GM19372 (cell line): Measurements from ENCODE around the gene MAS1.
"Not testable (repeated sequence)": the region's sequence is repeated elsewhere in the genome, so short reads cannot be mapped to it uniquely, and the experiment has no call there.

Source experiments
- ATAC-seq: cut with Tn5 transposase; IDR thresholded peaks from one replicate; pipeline ENCODE4 v1.9.1; 2021; ENCODE audit warnings: mild to moderate bottlenecking, low read depth, moderate library complexity; ENCODE audit not compliant: unreplicated experiment

Gene MAS1

DNA sequence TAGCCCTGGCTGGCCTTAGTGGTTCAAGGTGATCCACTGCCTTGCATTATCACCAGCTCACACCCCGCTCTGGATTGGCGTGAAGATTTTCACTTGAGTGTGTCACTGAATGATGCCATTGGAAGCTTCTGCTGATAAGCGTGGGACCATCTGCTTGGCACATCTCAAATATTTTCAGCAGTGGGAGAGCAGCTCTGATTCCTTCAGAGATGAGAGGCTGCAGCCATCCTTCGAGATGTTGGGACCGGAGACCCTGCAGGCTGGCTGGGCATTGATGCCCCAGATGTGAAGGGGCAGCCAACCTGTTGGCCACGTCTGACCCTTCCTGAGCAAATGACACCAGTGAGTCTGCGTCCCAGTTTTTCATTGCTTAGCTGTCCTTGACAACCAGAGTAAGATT lies at the start of gene MAS1:
TSS of gene MAS1 (plus strand) at position 197 of the 400 bp plus-strand sequence. CDS start 15,968 bp downstream, outside the sequence.
- no peak for ATAC-seq

DNA sequence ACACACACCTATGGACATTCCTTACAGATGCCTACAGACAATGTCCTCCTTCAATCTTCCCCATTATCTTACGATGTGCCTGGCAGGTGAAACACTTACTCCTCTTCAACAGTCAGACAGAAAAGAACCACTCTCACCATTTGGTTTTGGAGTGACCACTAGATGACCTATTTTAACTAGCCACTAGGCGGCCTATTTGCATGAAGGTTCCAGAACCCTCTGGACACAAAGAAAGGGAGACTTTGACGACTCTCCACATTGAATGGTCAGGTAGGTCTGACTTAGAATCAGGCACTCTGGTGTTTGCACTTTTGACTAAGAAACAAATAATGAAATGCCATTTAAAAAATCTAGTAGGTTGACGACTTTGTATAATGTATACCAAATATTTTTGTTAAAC lies 48.8 kb upstream of the MAS1 start:
- ATAC-seq: no peak

DNA sequence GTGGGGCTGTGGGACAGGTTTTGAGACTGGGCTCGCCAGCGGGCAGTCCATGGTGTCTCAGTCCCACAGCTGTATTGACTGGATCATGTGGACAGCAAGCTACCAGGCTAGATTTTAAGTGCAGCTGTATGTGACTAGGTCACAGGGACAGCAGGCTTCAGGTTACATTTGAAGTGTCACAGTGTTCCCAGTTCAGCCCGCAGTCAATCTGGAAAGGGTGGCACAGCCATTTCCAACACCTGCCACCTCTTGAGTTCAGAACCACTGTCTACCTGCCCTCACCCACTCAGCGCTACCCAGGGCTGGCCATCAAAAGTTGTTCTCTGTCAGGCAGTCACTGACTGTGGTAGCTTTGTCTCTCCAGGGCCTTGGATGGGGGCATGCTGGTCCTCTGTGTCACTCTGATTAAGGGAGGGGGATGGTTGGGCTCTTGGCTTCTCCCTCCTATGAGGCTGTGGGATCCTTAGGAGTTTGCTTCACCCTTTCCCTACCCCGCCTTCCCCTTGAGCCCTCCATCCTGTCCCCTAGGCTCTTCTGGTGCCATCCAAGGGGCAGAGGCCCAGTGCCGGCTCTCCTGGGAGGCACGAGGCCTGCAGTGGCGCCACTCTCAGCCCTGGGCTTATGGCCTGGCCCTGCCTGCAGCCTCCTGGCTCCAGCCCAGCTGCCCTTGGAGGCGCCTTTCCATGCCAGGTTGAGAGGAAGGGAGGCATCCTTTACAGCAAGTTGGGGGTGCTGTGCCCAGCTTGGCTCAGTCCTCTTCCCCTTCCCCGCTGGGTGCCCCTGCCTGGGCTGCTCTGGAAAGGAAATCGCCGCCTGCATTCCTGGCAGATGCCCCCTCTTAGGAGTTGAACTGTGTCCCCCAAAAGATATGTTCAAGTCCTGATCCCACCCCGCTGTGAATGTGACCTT lies 45.8 kb upstream of the MAS1 start:
- no peak for ATAC-seq

DNA sequence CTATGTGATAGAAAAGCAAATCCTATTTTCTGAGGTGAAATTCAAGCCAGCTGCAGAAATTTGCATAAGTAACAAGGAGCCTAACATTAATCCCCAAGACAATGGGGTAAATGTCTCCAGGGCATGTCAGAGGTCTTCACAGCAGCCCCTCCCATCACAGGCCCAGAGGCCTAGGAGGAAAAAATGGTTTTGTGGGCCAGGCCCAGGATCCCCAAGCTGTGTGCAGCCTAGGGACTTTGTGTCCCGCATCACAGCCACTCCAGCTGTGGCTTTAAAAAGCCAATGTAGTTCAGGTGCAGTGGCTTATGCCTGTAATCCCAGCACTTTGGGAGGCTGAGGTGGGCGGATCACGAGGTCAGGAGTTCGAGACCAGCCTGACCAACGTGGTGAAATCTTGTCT lies 42.2 kb upstream of the MAS1 start:
- ATAC-seq: not testable (repeated sequence)

DNA sequence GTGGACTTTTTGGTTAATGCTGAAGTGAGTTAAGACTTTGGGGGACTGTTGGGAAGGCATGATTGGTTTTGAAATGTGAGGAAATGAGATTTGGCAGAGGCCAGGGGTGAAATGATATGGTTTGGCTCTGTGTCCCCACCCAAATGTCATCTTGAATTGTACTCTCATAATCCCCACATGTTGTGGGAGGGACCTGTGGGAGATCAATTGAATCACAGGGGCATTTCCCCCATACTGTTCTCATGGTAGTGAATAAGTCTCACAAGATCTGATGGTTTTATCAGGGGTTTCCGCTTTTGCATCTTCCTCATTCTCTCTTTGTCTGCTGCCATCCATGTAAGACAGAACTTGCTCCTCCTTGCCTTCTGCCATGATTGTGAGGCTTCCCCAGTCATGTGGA lies 40.9 kb upstream of the MAS1 start:
- ATAC-seq: not testable (repeated sequence)

DNA sequence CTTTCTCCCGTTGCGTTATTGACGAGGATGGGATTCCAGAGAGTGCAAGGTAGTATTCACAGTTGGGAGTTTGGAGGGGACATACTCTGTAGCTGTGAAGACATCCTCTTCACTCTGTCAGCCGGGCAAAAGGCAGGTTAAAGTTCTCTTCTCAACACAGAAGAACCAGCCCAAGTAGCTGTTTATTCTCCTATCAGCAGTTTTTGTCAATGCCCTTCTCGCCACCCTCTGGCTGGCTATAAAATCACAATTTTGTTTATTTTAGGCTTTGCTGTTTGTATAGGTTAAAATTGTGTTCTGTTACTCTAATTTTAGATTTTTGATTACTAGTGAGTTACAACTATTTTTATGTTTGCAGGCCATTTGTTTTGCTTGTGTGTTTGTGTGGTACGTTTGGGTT lies 37.9 kb upstream of the MAS1 start:
- no peak for ATAC-seq

DNA sequence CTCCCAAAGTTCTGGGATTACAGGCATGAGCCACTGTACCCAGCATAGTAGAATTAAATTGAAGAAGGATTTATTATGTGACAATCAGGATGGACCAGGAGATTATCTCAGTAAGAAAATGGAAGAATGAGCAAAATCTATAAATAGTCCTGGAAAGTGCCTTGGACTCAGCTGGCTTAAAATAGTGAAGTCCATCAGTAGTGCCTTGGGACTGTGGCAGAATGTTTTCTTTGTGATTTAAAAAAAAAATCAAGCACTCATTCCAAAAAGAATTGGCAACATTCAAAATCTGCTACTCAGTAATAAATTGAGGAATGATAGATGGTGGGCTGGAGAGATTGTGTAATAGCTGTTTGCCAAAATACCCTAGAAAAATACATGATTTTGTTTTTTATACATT lies 37.0 kb upstream of the MAS1 start:
- ATAC-seq: no peak

DNA sequence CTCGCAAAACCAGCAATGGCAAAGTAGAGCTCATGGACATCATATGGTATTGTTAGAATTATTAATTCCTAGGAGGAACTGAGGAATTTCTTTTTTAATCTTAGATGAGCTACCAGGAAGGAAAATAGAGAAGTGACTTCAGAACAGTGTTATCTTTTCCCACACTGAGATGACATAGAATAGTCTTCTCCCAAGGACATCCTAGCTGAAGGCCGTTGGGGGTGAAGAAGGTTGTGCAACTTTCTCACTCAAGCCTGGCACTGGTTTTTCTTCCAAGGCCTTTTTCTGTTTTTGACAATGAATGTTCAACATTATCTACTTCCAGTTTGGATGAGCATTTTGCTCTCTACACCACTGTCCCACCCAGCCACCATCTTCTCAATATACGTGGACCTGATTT lies 35.8 kb upstream of the MAS1 start:
- no peak for ATAC-seq

DNA sequence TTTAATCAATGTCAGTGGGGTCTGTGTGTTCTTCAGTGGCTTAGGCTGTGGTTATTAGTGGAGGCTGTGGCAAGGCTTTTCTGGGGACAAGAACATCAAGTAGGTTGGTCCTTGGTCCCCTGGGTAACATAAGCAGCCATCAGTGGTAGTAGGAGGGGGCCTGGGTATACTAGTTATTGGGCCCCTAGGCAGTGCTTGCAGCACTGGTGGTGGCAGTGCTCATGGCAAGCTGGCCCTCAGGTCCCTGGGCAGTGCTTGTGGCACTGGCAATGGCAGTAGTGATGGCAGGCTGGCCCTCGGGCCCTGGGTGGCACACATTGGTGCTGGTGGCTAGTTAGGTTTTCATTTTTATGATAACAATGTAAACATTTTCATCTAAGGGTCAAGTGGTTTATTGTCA lies 32.5 kb upstream of the MAS1 start:
- no peak for ATAC-seq

DNA sequence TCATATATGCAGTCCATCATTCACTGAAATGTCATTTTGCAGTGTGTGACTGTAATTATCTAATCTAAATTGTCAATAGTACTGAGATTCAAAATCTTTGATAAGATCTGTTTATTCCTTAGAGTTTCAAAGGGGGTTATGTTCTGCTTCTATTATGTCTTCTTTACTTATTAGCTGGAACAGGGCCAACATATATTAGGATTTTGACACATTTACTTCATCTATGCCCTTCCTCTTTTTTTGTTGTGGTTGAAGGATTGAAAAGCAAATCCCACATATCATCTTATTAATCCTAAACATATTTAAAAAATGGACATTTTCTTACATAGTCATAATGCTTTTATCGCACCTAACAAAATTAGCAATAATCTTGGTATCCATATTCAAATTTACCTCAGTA lies 30.3 kb upstream of the MAS1 start:
- ATAC-seq: no peak

DNA sequence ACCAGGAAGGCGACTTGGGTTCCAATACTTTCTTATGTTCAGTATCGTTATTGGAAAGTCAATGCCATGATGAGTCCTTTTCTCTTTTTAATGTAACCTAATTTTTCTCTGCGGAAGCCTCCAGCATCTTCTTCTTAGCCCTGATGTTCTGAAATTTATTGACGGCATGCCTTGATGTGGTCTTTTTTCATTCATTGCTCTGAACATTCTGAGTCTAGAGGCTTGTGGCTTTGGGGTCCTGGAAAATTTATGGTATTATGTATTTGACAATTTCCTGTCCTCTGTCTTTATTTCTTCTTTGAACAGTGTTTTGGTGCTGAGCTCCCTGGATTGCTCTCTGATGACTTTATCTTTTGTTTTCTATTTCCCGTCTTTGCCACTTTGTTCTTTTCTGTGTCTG lies 28.7 kb upstream of the MAS1 start:
- no peak for ATAC-seq

DNA sequence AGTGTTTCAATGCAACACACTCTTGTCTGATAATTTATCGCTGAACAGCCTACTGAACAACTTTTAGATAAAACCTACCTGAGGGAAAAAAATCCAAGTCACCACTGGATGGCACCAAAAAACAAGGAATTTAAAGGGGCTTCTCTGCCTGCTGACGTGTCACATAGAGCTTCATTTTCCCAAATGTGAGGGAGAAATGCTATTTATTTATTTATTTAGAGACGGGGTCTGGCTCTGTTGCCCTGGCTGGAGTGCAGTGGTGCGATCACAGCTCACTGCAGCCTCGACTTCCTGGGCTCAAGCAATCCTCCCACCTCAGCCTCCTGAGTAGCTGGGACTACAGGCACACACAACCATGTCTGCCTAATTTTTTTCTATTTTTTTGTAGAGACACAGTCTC lies 27.4 kb upstream of the MAS1 start:
- ATAC-seq: peak; percentile 59

DNA sequence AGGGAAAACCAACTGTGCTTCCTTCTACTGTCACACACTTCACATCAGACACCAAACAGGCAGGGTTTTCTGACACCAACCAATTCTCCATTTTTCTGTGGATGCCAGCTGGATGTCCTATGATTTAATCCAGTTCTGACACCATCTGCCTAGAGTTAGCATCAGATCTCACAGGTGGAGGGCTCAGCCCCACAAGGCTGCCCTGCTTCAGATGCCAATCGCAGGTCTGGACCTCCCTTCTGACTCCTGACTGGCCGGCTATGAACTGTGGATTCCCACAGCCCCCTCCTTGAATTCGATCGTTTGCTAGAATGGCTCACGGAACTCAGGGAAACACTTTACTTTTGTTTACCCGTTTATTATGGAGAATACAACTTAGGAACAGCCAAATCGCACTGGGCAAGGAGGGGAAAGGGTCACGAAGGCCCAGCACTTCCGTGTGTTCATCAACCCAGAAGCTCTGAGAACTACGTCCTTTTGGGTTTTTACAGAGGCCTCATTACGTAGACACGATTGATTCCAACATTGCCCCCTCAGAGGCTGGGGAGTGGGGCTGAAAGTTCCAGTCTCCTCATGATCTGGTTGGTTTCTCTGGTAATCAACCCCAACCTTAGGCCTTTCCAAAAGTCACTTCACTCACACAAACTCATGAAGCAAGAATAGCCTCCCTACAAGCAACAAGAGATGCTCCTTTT lies 25.4 kb upstream of the MAS1 start:
- ATAC-seq: no peak

DNA sequence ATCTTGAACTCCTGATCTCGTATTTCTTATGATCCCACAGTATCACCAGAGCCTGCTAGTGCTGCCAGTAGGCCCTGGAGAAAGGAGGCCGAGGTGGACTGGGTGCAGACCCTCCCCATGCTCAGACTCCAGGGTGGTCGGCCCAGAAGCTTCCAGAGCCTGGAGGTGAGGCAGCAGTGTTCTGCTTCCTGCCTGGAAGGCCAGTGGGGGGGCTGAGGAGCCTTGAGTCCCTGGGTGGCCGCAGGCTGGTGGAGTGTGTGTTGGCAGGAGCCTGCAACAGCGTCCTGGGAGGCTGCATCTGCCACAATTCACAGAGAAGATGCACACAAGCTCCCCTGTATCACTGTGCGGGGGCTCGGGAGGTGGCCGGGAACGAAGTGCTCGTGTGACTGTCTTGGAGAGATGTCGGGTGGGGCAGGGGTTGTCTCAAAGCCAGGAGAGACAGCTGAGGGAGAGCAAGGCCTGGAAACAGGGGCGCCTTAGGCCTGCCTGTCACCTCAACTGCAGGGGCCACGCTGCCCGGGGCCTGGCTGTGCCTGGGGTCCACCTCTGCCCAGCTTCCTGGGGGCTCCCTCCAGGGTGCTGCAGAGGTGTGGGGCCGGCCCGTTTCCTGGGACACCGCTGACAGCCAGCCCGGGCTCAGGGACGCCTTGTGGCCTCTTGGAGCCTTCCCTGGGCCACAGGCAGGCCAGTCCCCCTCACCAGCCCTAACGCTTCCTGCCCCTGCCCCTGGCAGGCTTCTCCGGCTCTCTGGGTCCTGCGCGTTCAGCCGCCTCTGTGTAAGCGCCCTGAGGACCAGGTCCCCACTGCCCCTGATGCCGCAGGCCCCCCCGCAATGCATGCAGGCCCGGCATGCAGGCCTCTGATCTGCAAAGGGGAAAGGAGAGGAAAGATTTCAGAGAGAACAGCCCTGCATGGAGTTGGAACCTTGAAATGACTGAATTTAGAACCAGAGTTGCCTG lies 24.2 kb upstream of the MAS1 start:
- ATAC-seq: no peak

DNA sequence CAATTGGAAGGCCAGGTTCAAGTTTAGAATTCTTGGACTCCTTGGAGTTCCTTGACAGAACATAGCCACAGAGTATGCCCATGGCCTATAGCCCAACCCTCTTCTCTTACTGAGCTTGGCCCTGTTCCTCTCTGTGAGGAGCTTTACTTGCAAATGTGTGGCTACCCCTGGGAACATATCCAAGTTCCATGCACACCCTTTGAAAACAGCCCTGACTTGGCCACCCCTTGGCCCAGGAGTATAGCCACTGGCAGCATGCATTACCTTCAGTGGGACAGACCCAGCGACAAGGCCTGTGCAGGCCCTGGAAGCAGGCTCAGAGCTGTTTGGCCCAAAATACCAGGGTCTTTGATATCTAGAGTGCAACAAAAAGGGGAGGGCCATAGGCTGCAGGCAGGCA lies 19.5 kb upstream of the MAS1 start:
- ATAC-seq: no peak

DNA sequence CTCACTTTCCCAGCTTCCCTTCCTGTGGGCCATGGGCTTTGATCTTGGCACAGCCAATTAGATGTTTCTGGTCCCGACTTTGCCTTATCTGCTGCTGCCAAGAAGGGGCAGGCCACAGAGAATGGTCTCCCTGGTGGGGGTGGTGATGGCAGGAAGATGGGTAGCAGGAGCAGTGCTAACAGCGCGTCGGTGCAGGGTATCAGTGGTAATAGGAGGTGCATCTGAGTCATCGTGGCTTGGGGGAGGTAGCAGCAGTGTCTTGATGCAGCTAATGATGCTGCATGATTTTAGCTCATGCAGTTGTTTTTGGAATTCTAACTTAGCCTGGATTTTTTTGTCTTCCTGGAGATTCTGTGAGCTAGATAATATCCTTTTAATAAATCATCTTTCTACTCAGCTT lies 18.9 kb upstream of the MAS1 start:
- ATAC-seq: no peak

DNA sequence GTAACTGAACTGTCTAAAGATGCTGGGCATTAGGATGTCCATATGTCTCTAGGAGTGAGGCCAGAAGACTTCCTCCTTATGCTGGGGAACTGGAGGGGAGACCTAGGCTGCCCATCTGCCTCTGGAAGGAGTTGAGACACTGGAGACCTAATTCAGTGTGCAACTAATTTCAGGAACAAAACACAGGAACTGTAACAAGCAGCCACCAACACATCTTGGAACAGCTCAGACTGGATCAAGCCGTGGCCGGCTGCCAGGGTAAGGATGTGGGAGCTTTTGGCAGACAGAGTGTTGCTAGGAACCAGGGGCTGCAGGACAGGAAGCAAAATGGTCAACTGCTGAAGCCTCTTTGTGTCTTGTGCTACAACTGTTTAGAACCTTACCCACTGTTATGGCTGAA lies 16.4 kb upstream of the MAS1 start:
- ATAC-seq: no peak

DNA sequence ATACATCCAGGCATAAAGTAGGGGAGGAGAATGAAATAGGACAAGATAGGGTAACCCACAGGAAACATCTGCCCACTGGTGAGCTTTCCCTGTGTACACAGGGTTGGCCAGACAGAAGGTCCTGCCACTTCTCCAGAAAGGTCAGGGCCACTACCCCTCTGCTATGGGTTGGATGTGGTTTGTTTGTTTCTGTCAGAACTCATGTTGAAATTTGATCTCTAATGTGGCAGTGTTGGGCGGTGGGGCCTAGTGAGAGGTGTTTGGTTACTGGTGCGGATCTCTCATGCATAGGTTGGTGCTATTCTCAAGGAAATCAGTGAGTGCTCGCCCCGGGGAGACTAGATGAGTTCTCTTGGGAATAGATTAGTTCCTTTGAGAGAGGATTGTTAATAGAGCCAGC lies 15.6 kb upstream of the MAS1 start:
- ATAC-seq: no peak

DNA sequence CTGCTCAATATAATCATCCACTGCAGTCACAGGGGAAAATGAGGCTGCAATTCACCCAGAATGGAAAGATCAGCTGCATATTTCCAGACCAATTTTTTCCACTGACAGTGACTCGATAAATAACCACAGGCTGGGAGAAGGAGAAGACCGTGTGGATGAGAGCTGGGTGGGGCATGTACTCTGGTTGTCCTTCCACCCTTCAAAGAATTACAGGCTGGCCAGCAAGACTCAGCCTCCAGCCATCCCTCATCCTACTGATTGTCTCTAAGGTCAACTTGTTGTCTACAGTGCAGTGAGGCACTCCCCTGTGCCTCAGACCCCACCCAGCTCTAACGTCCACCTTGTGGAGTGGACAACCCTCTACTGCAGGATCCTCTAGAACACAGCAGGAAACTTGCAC lies 14.5 kb upstream of the MAS1 start:
- no peak for ATAC-seq

DNA sequence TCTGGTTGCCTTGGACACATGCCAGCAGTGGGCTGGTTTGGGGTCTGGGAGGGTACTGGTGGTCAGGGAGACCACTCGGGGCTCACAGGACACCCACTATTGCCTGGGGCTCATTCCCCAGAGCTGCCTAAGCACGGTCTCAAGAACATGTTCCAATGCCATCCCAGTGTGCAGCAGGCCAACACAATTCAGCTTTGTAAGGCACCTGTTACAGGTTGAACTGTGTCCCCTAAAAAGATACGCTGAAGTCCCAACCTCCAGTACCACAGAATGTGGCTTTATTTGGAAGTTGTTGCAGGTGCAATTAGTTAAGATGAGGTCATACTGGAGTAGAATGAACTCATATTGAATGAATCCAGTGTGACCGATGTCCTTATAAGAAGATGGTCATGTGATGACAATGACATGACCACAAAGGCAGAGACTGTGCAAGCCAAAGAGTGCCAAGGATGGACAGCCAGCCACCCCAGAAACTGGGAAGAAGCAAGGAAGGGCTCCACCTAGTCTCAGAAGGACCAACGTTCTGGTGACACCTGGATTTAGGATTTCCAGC lies 13.5 kb upstream of the MAS1 start:
- no peak for ATAC-seq

DNA sequence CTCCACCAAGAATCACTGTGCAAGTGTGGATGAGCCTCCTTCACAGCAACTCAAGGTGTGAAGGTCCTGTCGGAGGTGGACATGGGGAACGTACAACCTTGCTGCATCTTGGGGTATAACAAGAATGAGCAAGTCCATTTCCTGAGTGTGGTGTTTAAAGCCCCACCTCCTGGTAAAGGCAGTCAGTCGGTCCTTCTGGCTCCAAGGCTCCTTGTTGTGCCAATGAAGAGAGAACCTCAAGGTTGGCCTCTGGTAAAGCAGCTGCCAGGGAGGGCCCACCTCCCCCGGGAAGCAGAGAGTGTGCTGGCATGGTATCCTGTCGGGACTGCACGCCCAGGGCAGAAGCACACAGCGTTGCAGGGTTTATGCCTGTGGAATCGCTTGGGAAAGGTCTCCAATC lies 12.4 kb upstream of the MAS1 start:
- ATAC-seq: no peak
